Putamen (tissue), 1 donor: ENCODE measurements around the gene AP3B2.
"Not testable (repeated sequence)": the region's sequence is repeated elsewhere in the genome, so short reads cannot be mapped to it uniquely, and the experiment has no call there.

Source experiments
- DNase-seq: peaks from one replicate; pipeline ENCODE4 v3.0.0-alpha.2; 2016; ENCODE audit warnings: low spot score

AP3B2 gene

GRCh38 chr15:82709421-82710207 is at the start of gene AP3B2:
AP3B2 (minus strand) TSS chr15:82709875; CDS start chr15:82709706, 169 bp downstream.
- peak; percentile 77 for DNase-seq

DNA sequence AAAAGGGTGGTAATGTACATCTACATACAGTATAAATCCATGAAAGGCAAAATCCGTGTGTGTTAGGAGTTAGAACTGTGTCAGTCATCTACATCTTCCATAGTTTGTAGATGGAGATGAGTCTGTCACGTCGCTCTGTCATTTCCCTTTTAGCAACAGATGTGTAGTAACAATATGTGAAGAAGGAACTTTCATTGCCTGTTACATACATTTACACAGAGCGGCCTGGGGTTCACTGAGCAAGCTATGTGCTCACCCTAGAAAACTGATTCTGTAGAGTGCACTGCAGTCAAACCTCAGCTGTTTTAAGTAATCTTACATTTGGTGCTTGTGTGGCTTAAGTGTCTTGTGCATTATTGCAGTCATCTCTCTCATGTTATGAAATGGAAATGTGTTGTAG is 41.6 kb upstream of the AP3B2 start:
- DNase-seq: no peak

GRCh38 chr15:82750831-82751180 is 41.1 kb upstream of the AP3B2 start:
- no peak for DNase-seq

DNA sequence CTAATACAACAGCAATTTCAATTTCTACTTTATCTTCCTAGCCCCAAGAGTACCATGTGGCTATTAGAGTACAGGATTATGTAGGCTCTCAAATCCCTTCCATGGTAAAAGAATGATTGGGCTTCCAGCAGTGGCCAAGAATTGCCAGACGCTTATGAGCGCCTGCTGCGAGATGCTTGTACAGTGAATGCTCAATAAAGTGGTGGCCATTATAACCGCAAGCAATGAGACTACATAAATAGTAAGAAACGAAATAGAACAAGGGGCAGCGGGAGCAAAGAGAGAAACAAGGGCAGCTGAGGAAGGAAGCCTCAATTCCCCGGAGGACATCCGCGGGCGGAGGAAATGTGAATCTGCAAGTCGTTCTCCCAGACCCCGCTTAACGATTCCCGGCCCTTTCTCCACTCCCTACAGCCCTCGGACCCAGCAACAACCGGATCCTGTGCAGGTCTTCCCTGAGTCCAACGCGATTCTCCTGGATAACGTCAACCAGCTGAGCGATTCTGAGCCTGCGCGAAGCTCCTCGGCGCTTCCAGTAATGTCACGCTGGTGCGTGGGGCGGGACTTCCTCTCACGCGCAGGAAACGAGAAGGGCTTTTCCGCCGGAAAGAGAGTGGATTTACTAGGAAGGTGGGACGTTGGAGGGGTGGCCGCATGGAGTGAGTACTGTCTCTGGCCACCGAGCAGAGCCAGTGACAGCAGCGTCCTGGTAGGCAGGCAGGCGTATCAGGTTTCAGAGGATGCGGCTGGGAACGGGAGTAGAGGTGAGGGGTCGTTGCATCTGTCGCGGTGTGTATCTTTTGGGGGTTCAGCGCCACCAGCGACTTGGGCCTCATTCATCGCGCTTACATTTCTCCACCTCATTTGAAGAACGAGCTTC is 40.5 kb upstream of the AP3B2 start:
- peak; percentile 94 for DNase-seq

DNA sequence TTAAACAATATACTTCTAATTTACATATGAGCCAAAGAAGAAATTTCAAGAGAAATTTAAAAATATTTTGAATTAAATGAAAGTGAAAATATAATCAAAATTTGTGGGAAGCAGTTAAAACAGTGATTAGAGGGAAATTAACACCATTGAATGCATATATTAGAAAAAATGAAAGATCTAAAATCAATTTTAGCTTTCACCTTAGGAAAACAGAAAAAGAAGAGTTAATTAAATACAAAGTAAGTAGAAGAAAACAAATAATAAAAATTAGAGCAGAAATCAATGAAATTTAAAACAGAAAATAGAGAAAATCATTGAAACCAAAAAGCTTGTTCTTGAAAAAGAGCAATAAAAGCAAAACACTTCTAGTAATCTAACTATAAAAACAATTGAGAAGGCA is 38.6 kb upstream of the AP3B2 start:
- DNase-seq: no peak

- DNase-seq: no peak
Observed at GRCh38 chr15:82743810-82744209, 34.1 kb upstream of the AP3B2 start.

DNA sequence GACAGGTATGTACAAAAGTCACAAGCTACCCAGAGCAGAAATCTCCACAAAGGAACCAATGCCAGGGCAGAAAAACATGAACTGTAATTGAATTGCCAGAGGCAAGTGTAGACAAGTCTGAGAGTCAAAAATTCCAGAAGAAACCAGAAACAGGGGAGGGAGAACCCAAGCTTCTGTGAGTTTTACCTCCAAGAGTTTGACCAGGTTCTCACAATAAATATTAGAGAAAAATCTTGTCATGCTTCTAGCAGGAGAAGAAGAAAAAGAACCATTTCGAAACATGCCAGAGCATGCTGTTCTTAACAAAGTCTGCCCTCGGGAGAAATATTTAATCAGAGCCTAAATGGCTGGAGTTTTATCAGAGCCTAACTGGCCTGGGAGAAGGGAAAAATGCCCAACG is 32.5 kb upstream of the AP3B2 start:
- no peak for DNase-seq

- no peak for DNase-seq
Observed at GRCh38 chr15:82739086-82739485, 29.4 kb upstream of the AP3B2 start.

DNA sequence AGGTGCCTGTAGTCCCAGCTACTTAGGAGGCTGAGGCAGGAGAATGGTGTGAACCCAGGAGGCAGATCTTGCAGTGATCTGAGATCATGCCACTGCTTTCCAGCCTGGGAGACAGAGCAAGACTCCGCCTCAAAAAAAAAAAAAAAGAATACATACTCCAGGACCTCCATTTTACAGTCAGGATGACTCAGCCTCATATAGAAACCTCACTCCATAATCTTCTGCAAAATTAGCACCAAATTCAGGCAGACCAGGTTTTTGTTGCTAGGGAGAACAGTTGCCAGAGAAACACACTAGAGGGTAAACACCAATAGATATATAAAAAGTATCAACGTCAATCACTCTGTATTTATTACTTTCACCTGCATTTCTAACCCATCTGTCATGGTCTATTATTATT is 28.3 kb upstream of the AP3B2 start:
- no peak for DNase-seq

DNA sequence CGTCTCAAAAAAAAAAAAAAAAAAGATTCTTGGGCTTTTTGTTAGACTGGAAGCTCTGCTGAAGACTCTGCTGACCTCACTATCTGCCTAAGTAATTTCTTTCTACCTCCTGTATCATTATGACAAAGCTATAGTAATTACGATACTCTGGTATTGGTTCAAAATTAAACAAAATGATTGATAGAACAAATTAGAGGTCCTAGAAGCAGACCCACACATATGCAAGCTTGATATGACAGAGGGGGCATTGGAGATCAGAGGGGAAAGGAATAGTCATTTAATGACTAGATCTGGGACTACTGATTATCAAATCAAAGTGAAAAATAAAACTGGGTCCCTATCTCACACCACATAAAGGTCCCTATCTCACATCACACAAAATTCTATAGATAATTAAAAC is 21.9 kb upstream of the AP3B2 start:
- DNase-seq: no peak

GRCh38 chr15:82730022-82730530 is 20.4 kb upstream of the AP3B2 start:
- no peak for DNase-seq

DNA sequence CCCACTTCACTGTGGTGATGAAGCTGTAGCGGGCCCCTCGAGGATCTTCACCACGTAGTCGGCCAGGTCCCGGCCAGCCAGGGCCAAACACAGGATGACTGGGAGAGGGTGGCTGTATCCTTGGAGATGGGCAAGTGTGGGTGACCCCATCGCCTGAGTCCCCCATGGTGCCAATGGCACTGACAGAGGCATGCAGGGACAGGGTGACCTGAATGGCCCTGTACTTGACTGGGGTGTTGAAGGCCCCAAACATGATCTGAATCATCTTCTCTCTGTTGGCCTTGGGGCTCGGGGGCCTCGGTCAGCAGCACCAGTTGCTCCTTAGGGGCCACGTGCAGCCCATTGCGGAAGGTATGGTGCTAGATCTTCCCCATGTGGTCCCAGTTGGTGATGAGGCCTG is 17.1 kb upstream of the AP3B2 start:
- no peak for DNase-seq

DNA sequence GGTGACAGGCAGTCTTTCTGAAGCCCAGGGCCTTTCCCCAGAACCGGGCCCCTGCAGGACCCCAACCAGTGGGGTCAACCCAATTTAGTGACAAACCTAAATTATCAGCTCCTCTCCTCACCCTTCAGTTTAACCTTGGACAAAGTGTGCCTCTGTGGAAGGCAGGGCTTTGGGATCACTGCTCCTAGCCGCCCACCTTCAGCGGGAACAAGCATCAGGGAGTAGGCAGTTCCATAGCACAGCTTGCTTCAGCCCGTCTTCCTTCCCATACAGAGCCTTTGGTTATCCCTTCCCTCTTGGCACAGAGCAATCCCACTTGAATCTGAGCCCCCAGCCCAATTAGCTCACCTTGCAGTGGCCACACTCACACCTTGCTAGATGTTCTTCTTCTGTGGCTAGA is 5.3 kb upstream of the AP3B2 start:
- DNase-seq: no peak

- no peak for DNase-seq
Observed at GRCh38 chr15:82714016-82714415, 4.3 kb upstream of the AP3B2 start.

DNA sequence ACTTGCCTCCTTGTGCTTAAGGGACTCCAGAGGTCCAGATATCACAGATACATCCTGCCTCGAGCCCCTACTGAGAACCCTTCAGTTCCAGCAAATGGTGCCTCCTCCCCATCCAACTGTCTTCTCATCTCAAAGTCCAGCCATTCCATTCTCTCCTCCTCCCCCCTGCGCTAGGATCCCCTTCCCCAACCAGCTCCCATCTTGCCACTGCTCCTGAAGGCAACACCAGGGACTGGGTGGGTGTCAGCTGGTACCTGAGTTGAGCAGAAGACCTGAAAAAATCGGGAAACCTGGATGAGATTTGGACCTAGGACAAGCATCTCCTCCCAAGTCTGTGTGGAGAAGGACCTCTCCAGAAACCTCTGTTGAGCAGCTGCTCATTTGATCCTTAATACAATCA is 2.4 kb upstream of the AP3B2 start:
- no peak for DNase-seq

DNA sequence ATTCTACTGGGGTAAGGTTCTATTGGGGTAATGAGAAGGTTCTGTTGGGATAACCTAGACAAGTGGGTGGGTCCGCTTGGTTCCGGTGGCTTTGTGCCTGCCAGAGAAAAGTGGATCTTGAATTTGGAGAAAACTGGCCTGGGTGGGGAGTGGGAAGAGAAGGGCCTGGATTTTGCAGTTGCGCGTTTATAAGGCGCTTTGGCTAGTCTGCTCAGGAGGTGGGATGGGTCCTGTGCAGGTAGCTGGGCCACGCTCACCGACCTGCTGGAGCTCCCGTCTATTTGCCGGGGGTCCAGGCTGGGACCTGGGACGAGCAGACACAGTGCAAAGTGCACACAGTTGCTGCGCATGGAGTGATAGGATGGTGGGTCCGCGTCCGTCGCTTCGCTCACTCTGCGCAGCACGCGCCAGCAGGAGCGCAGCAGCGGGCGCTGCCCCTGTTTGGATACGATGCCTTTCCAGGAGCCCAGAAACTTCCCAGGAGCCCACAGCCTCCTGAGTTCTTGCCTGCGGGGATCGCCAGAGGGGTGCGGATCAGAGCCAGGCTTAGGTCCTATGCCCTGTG is 1.3 kb upstream of the AP3B2 start:
- DNase-seq: no peak

- DNase-seq: no peak
Observed at GRCh38 chr15:82710208-82710555, 507 bp upstream of the AP3B2 start.

DNA sequence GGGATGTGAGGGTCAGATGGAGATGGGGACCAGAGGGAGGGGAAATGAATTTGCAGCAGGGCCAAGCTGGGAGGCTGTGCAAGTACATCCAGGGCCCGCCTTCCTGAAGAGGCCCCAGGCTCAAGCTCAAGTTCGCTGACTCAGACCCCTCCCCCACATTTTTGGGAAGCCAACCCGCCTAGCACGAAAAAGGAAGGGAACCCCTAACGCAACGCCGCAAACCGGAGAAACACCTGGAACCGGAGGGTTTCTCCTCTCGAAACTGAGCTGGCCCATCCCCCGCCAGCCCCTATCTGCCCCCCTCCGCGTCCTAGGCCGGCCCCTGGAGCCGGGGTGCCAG is 624 bp downstream of the AP3B2 start:
- DNase-seq: no peak

- not testable (repeated sequence) for DNase-seq
Observed at GRCh38 chr15:82705856-82706255, 3.8 kb downstream of the AP3B2 start.

DNA sequence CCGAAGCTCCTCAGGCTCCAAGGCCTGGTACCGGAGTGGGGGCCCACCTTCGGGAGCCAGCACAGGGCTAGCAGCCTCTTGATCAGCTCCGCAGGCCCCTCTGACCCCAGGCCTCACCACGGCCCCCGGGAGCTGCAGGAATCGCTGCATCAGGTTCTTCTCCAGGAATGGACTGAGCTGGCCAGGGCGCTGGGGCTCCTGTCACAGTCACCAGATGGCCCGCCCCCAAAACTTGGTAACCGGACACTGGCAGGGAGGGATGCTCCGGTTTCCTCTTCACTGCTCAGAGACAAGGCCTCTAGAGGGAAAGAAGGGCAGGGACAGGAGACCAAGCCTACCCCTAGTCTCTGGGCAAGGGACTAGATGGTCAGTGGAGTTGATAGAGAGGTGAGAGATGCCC is 9.9 kb downstream of the AP3B2 start:
- DNase-seq: no peak

GRCh38 chr15:82698711-82699345 is 10.8 kb downstream of the AP3B2 start:
- no peak for DNase-seq

DNA sequence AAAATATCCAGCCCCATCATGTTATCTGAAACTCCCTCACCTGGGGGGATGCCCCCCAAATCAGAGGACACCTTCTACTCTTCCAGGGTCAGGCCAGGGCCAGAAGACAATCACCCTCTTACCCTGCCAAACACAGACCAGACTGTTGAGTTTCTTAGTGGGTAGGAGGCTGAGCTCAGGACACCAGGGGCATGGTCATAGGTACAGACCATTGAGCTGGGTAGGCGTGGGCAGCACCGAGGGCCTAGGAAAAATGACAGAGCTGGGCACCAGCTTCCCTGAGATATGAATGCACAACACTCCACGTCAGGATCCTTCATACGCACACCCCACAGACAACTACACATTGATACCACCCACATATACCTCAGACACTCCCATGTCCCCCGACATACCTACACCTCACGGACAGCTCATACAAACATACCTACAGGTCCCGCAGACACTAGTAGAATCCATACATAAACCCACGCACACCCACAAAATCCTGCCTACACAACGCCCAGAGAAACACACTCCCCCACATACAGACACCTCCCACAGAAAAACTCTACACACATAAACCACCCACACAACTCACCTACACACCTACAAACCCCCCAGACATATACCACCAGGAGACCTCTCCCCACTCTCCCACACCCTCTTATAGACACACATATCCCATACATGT is 11.8 kb downstream of the AP3B2 start:
- DNase-seq: no peak
